Measurements from ENCODE around the gene THOC6. TPM values are rescaled to one million over a fixed set of nuclear protein-coding genes. Genes with fewer than 3 reads are reported as not detected.

THOC6 gene
- total RNA-seq, 1 experiment from 2014 or later: 68.2 TPM

DNA sequence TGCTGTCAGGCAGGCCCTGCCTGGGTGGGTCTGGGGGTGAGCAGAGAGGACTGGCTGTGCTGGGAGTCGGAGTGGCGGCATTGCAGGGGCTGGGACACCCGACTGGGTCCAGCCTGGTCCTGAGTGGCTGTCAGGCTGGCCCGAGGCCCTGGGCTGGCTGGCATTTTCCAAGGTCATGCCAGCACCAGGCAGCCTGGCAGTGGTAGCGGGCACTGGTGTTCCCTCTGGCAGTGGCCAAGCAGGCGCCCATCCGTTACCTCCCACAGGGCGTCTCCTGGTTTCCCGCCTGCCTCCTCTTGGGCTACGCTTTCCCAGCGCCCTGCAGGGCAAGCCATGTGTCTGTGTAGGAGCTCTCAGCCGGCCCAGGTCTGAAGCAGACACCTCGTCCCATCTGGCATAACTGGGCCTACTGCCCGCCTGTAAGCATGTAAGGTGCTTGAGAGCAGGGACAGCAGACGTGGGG is 37.9 kb upstream of the THOC6 start:
- no peak for DNase-seq
- Mint-ChIP-seq H3K27ac (no peak overlapping the region), H3K27me3 (ENCODE audit: low read depth) (peaks cover 10% of the 10 kb centered on the region)

More for the DNA sequence above, 37.9 kb upstream of the THOC6 start:
- Histone ChIP-seq H3K9ac (ENCODE audit: extremely low read depth, insufficient read length, low read length) (no peak overlapping the region), H4K20me1 (ENCODE audit: control insufficient read depth, insufficient read depth, insufficient read length) (no peaks in the 10 kb centered on the region), H4K8ac (replicated peaks; ENCODE audit: insufficient read length, low read depth, low read length) (no peak overlapping the region), H2BK120ac (ENCODE audit: low read depth, low read length, poor library complexity, severe bottlenecking) (no peak overlapping the region), H4K5ac (ENCODE audit: insufficient read length, low read depth, low read length) (no peak overlapping the region), H3K4me1 (ENCODE audit: insufficient read depth, low read length) (no peaks in the 10 kb centered on the region; the same call in 1 of the 2 replicates), H3K18ac (ENCODE audit: insufficient read length, low read depth, low read length) (no peak overlapping the region), H2BK12ac (ENCODE audit: insufficient read length, low read depth, low read length) (no peak overlapping the region), H2BK5ac (ENCODE audit: insufficient read length, low read length) (no peak overlapping the region), H3K4ac (ENCODE audit: low read depth, low read length) (no peak overlapping the region), H2AFZ (ENCODE audit: low read length) (no peak overlapping the region), H3K79me1 (ENCODE audit: insufficient read depth, low read depth, low read length, poor library complexity, severe bottlenecking) (no peaks in the 10 kb centered on the region), H3K79me2 (ENCODE audit: insufficient read depth, low read length) (no peaks in the 10 kb centered on the region), H3K23ac (ENCODE audit: insufficient read length, low read depth, low read length) (no peak overlapping the region), H3K14ac (ENCODE audit: insufficient read depth, low read length) (no peak overlapping the region), H2AK5ac (ENCODE audit: insufficient read length, low read length) (no peak overlapping the region), H2BK20ac (ENCODE audit: low read depth, low read length, poor library complexity, severe bottlenecking) (no peak overlapping the region), H3K23me2 (ENCODE audit: insufficient read length, low read depth, low read length, poor library complexity, severe bottlenecking) (peaks cover under 1% of the 10 kb centered on the region), H3K9me3 (ENCODE audit: control insufficient read depth, low read depth, low read length) (no peaks in the 10 kb centered on the region), H3K27ac (ENCODE audit: insufficient read length, low read depth, low read length) (no peak overlapping the region), H3K27me3 (ENCODE audit: insufficient read depth, low read length) (no peaks in the 10 kb centered on the region), H2BK15ac (ENCODE audit: low read depth, low read length) (no peak overlapping the region), H4K91ac (ENCODE audit: insufficient read length, low read depth, low read length) (no peak overlapping the region), H3T11ph (ENCODE audit: low read length) (no peak overlapping the region), H3K4me2 (ENCODE audit: insufficient read depth, insufficient read length, low read length) (no peak overlapping the region), H3K56ac (ENCODE audit: insufficient read length, low read depth, low read length) (no peak overlapping the region)
- H3K4me1 Mint-ChIP-seq: peaks cover 30 to 54% of the 10 kb centered on the region in 2 experiments
- H3K4me3 Mint-ChIP-seq: no peak overlapping the region
- TF ChIP-seq CTCF (conservative IDR thresholded peaks at IDR 0.05): no peak
- no peaks in the 10 kb centered on the region for H3K36me3 Mint-ChIP-seq (ENCODE audit: insufficient read depth in 1 of 3, low read depth in 3 of 3)
- WGBS (ENCODE audit: extremely low coverage, insufficient read length, low lambda C conversion rate): no CpG with 5 or more reads among the region's 15 CpGs
- no peaks in the 10 kb centered on the region for H3K9me3 Mint-ChIP-seq

All from H9 (cell line).